GM18517 (cell line): ENCODE measurements around the gene TTC39C.

ENCODE experiments used
- ATAC-seq: cut with Tn5 transposase; IDR thresholded peaks from one replicate; pipeline ENCODE4 v1.9.1; 2021; ENCODE audit warnings: mild to moderate bottlenecking, moderate library complexity; ENCODE audit not compliant: unreplicated experiment

TTC39C gene

DNA sequence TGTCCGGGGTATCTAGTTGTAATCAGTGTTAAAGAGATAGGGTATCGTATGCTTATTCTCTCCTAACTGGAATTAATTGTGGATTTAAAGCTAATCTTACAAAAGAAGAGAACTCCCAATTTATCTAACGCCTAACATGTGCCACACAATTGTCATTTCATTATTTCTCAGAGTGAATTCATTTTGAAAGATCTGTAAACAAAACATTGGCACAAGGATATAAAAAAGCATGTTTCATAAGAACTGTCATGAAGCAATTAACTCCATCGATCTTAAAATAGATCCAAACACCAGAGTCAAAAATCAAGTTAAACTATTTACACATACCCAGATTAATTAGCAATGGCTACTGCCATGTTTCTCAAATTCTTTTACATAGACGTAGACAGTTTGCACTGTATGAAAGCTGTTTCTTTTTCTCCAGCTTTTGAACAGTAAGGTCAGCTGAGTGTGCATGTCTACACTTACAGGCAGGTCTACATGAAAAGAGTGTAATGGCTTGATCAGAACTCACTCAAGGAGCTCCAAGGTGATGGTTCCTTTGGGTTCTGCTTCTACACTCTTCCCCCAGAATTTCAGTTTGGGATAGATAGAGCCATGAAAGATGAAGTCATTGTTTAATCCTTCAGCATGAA, 163.1 kb downstream of the TTC39C start:
- ATAC-seq, result no peak

DNA sequence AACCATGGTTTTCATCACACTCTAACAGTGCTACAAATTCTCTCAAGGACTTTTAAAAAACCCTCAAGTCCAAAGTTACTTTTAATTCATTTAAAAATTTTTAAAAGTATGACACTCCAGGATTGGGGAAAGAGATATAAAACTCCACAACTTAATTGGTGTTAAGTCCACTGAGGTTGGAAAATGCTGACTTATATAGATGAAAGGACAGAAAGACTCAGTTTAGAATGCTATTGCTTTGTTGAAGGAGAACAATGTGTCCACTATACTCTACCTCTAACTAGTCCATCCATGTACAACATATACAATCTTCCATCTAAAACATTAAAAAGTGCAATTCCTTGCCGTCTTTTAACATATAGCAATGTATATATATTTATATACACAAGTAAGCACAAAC, 165.5 kb downstream of the TTC39C start:
- ATAC-seq, result no peak

DNA sequence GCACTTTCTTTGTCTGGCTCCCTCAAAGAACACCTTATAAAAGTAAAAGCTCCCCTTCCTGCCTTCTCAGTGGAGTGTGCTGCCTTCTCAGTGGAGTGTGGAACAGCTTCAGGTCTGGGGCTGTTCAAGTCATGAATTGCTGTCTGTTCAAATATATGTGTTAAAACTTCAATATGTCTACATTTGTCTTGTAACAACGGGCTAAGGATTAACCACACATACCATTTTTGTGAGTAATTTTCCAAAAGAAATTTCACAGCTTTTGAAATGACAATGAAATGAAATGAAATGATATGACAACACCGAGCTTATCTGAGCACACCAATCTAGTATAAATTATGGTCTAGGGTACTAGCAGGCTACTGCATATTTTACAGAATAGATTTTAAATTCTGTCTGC, 167.3 kb downstream of the TTC39C start:
- ATAC-seq, result no peak
